ENCODE data around the gene CACNG5. TPM values are rescaled to one million over a fixed set of nuclear protein-coding genes. Genes with fewer than 3 reads are reported as not detected.

CACNG5 gene
- total RNA-seq, 5 donors from 2014 or later (not counting 1 experiment from before 2014, with no cell fraction given), result not detected

DNA sequence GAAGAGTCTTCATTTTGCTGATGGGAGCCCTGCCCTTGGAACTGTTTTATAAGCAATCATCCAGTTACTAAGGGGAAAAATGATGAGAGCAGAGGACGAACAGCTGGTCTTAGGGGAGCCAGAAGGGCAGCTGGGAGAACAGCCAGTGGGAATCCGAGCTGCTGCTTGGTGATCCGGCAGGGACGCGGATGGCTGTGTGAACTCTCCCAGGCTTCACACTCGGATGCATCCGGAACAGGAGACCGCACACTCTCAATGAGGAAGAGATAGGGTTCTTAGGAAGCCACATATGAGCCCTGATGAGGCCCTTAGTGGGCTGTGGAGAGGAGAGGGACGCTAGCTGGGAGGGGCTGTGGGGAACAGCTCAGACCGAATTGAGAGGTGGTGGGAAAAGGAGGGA, 5.0 kb upstream of the CACNG5 start:
- Mint-ChIP-seq H3K4me3 (no peak overlapping the region), H3K27me3 (peaks cover 49 to 65% of the 10 kb centered on the region in 2 donors), H3K36me3 (no peaks in the 10 kb centered on the region), H3K9me3 (peaks cover 0 to 3% (median 0%) of the 10 kb centered on the region in 3 donors), H3K4me1 (peaks cover 0 to 10% (median 2%) of the 10 kb centered on the region in 3 donors), H3K27ac (no peak overlapping the region)
- H3K4me3 ChIP-seq (ENCODE audit: control insufficient read depth in 1 of 2, extremely low read depth in 1 of 2, low read length in 1 of 2), result no peak overlapping the region
- ChIA-PET POLR2A (no interaction called here), CTCF (no interaction called here)
- H3K27ac ChIP-seq (ENCODE audit: low read length), result no peak overlapping the region
- no peaks in the 10 kb centered on the region for H3K36me3 ChIP-seq (ENCODE audit: control insufficient read depth in 2 of 2, extremely low read depth in 1 of 2, insufficient read depth in 1 of 2, low read length in 1 of 2)
- ATAC-seq (replicated peaks in 1 of 4), result no peak
- DNase-seq, result no peak
- H3K27me3 ChIP-seq (replicated peaks in 1 of 2; ENCODE audit: control insufficient read depth in 2 of 2, extremely low read depth in 1 of 2, insufficient read depth in 2 of 2, low read length in 1 of 2), result peaks cover 12 to 46% of the 10 kb centered on the region in 2 experiments
- peaks cover 0 to 2% of the 10 kb centered on the region in 2 experiments for H3K4me1 ChIP-seq (ENCODE audit: control insufficient read depth in 1 of 2, extremely low read depth in 1 of 2, insufficient read depth in 2 of 2, low read length in 2 of 2)
- H3K9me3 ChIP-seq, result no peaks in the 10 kb centered on the region
- WGBS (ENCODE audit: insufficient coverage), result 8% methylated on average over 8 of the region's 10 CpGs

DNA sequence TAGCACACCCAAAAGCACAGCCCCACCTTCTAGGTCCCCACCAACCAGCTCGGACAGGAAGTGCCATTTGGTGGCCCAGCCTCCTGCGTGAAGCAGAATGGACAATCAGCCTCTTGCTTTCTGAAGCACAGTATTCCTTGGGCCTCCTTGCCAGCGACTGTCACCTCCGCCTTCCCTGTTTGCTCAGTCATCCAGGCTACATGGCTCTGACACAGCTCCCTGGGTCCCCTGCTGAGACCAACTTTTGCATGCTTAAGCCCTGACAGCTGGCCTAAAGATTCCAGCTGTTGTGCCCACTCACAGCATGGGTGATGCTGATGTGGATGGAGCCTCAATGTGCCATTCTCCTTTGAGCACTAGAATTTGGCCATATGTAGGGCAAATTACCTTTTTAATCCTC, 4.5 kb upstream of the CACNG5 start:
- no peaks in the 10 kb centered on the region for H3K36me3 Mint-ChIP-seq
- H3K27me3 Mint-ChIP-seq, result peaks cover 49 to 65% of the 10 kb centered on the region in 2 donors
- POLR2A ChIA-PET, result no interaction called here
- H3K4me1 ChIP-seq (ENCODE audit: control insufficient read depth in 1 of 2, extremely low read depth in 1 of 2, insufficient read depth in 2 of 2, low read length in 2 of 2), result peaks cover 0 to 2% of the 10 kb centered on the region in 2 experiments
- no peaks in the 10 kb centered on the region for H3K9me3 ChIP-seq
- H3K4me3 ChIP-seq (ENCODE audit: control insufficient read depth in 1 of 2, extremely low read depth in 1 of 2, low read length in 1 of 2), result no peak overlapping the region
- H3K27me3 ChIP-seq (replicated peaks in 1 of 2; ENCODE audit: control insufficient read depth in 2 of 2, extremely low read depth in 1 of 2, insufficient read depth in 2 of 2, low read length in 1 of 2), result peaks cover 14 to 46% of the 10 kb centered on the region in 2 experiments
- no peak overlapping the region for H3K4me3 Mint-ChIP-seq
- DNase-seq (no peak), ATAC-seq (replicated peaks in 1 of 4) (no peak)
- H3K9me3 Mint-ChIP-seq, result peaks cover 0 to 3% (median 0%) of the 10 kb centered on the region in 3 donors
- no peak overlapping the region for H3K27ac ChIP-seq (ENCODE audit: low read length)
- H3K36me3 ChIP-seq (ENCODE audit: control insufficient read depth in 2 of 2, extremely low read depth in 1 of 2, insufficient read depth in 1 of 2, low read length in 1 of 2), result no peaks in the 10 kb centered on the region
- CTCF ChIA-PET, result no interaction called here
- WGBS (ENCODE audit: insufficient coverage), result 34% methylated on average over 4 of the region's 4 CpGs
- H3K4me1 Mint-ChIP-seq, result peaks cover 0 to 10% (median 2%) of the 10 kb centered on the region in 3 donors
- H3K27ac Mint-ChIP-seq, result no peak overlapping the region

DNA sequence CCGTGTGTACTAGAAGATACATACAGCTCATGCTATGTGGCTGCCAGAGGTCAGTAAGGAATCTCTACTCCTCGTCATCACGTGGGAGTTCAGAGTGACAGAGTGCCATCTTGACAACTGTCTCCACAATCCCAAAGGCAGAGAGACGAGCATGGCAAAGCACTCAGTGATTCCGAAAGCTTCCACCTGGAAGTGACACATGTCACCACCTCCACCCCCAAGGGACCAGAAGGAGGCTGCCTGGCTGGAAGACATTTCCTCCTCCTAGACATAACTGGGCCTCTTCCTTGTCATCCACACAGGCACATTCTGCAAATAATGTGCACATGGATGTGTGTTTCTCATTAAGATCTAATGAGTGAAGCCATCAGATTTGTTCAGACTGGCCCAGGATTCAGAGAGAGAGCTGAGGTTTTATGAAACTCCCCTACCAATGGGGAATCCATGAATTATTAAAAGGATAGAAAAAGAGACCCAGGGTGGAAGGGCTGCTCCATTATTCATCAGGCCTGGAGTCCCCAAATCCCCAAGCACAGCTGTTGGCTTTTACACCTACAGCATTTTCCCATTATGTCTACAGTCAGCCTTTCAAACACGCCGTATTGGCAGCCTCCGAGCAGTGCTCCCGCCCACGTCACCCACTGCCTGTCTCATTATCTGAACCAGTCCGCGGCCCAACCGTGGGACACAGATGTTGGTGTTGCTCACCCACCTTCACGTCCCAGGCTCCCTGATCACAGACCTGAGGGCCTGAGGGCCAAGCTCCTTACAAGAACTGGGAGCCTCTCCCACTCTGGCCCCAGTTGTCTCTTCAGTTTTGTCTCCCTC, 3.3 kb upstream of the CACNG5 start:
- CTCF ChIA-PET, result interaction anchor here in 1 of 2 donors (0.7 kb wide), 1 partner anchor 389 kb away, joined by 3 read pairs; no protein-coding TSS in a partner anchor
- DNase-seq, result no peak
- H3K27ac ChIP-seq (ENCODE audit: low read length), result no peak overlapping the region
- no peak for ATAC-seq (replicated peaks in 1 of 4)
- H3K4me1 Mint-ChIP-seq, result peaks cover 1 to 10% (median 4%) of the 10 kb centered on the region in 3 donors
- no peaks in the 10 kb centered on the region for H3K9me3 ChIP-seq
- H3K27ac Mint-ChIP-seq, result no peak overlapping the region
- no peak overlapping the region for H3K4me3 ChIP-seq (ENCODE audit: control insufficient read depth in 1 of 2, extremely low read depth in 1 of 2, low read length in 1 of 2)
- H3K27me3 ChIP-seq (replicated peaks in 1 of 2; ENCODE audit: control insufficient read depth in 2 of 2, extremely low read depth in 1 of 2, insufficient read depth in 2 of 2, low read length in 1 of 2), result peaks cover 14 to 58% of the 10 kb centered on the region in 2 experiments
- WGBS (ENCODE audit: insufficient coverage), result 82% methylated on average over 13 of the region's 14 CpGs
- no peaks in the 10 kb centered on the region for H3K36me3 ChIP-seq (ENCODE audit: control insufficient read depth in 2 of 2, extremely low read depth in 1 of 2, insufficient read depth in 1 of 2, low read length in 1 of 2)
- peaks cover 0 to 2% of the 10 kb centered on the region in 2 experiments for H3K4me1 ChIP-seq (ENCODE audit: control insufficient read depth in 1 of 2, extremely low read depth in 1 of 2, insufficient read depth in 2 of 2, low read length in 2 of 2)
- no peaks in the 10 kb centered on the region for H3K36me3 Mint-ChIP-seq
- H3K27me3 Mint-ChIP-seq, result peaks cover 55 to 77% of the 10 kb centered on the region in 2 donors
- peaks cover 0 to 3% (median 0%) of the 10 kb centered on the region in 3 donors for H3K9me3 Mint-ChIP-seq
- no peak overlapping the region for H3K4me3 Mint-ChIP-seq
- POLR2A ChIA-PET, result no interaction called here

GRCh38 chr17:66833201-66833600, 1.7 kb upstream of the CACNG5 start:
- H3K4me1 Mint-ChIP-seq, result peaks cover 1 to 10% (median 4%) of the 10 kb centered on the region in 3 donors
- no peak overlapping the region for H3K4me3 ChIP-seq (ENCODE audit: control insufficient read depth in 1 of 2, extremely low read depth in 1 of 2, low read length in 1 of 2)
- H3K27me3 Mint-ChIP-seq, result peaks cover 56 to 76% of the 10 kb centered on the region in 2 donors
- H3K27ac ChIP-seq (ENCODE audit: low read length), result no peak overlapping the region
- H3K27me3 ChIP-seq (replicated peaks in 1 of 2; ENCODE audit: control insufficient read depth in 2 of 2, extremely low read depth in 1 of 2, insufficient read depth in 2 of 2, low read length in 1 of 2), result peaks cover 14 to 60% of the 10 kb centered on the region in 2 experiments
- ChIA-PET CTCF (no interaction called here), POLR2A (no interaction called here)
- H3K36me3 ChIP-seq (ENCODE audit: control insufficient read depth in 2 of 2, extremely low read depth in 1 of 2, insufficient read depth in 1 of 2, low read length in 1 of 2), result no peaks in the 10 kb centered on the region
- no peak for DNase-seq
- no peak overlapping the region for H3K4me3 Mint-ChIP-seq
- peaks cover 0 to 2% of the 10 kb centered on the region in 2 experiments for H3K4me1 ChIP-seq (ENCODE audit: control insufficient read depth in 1 of 2, extremely low read depth in 1 of 2, insufficient read depth in 2 of 2, low read length in 2 of 2)
- ATAC-seq (replicated peaks in 1 of 4), result no peak
- H3K9me3 ChIP-seq, result no peaks in the 10 kb centered on the region
- no peaks in the 10 kb centered on the region for H3K36me3 Mint-ChIP-seq
- WGBS (ENCODE audit: insufficient coverage), result 93% methylated on average over 3 of the region's 4 CpGs
- H3K27ac Mint-ChIP-seq, result no peak overlapping the region
- peaks cover 0 to 3% (median 0%) of the 10 kb centered on the region in 3 donors for H3K9me3 Mint-ChIP-seq

- CTCF ChIA-PET, result no interaction called here
- Mint-ChIP-seq H3K27me3 (peaks cover 51 to 68% of the 10 kb centered on the region in 2 donors), H3K4me3 (no peak overlapping the region), H3K36me3 (no peaks in the 10 kb centered on the region), H3K9me3 (no peaks in the 10 kb centered on the region), H3K27ac (no peak overlapping the region), H3K4me1 (peaks cover 1 to 6% (median 2%) of the 10 kb centered on the region in 3 donors)
- ATAC-seq (replicated peaks in 1 of 4) (no peak), DNase-seq (no peak)
- peaks cover 0 to 2% of the 10 kb centered on the region in 2 experiments for H3K4me1 ChIP-seq (ENCODE audit: control insufficient read depth in 1 of 2, extremely low read depth in 1 of 2, insufficient read depth in 2 of 2, low read length in 2 of 2)
- H3K36me3 ChIP-seq (ENCODE audit: control insufficient read depth in 2 of 2, extremely low read depth in 1 of 2, insufficient read depth in 1 of 2, low read length in 1 of 2), result no peaks in the 10 kb centered on the region
- H3K4me3 ChIP-seq (ENCODE audit: control insufficient read depth in 1 of 2, extremely low read depth in 1 of 2, low read length in 1 of 2), result no peak overlapping the region
- no peak overlapping the region for H3K27ac ChIP-seq (ENCODE audit: low read length)
- POLR2A ChIA-PET, result no interaction called here
- H3K27me3 ChIP-seq (replicated peaks in 1 of 2; ENCODE audit: control insufficient read depth in 2 of 2, extremely low read depth in 1 of 2, insufficient read depth in 2 of 2, low read length in 1 of 2), result peaks cover 14 to 55% of the 10 kb centered on the region in 2 experiments
- 30% methylated on average over 6 of the region's 7 CpGs for WGBS (ENCODE audit: insufficient coverage)
- H3K9me3 ChIP-seq, result no peaks in the 10 kb centered on the region
These were observed 445 bp upstream of the CACNG5 start for GRCh38 chr17:66834426-66834918.

DNA sequence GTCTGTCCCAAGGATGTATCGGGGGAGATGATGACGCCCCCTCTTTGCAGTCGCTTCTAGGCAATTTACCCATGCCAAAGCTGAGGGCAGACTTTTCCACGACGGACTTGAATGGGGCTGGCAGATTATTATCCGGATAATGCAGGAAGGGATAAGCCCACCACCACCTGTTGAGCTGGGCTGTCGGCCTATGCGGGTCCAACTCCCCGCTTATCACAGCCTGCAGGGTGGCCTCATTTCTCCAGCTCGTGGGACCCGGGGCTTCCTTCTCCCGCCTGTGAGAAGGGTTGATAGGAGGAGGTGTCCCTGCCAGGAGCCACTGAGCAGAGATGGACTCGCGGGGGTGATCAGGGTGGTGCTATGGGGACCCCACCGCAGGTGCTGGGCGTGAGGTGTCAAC, 559 bp downstream of the CACNG5 start:
- no peak overlapping the region for H3K27ac Mint-ChIP-seq
- WGBS (ENCODE audit: insufficient coverage), result 34% methylated on average over 6 of the region's 16 CpGs
- no peak for ATAC-seq (replicated peaks in 1 of 4)
- H3K27me3 ChIP-seq (replicated peaks in 1 of 2; ENCODE audit: control insufficient read depth in 2 of 2, extremely low read depth in 1 of 2, insufficient read depth in 2 of 2, low read length in 1 of 2), result peaks cover 9 to 53% of the 10 kb centered on the region in 2 experiments
- H3K4me1 Mint-ChIP-seq, result peaks cover 0 to 2% (median 1%) of the 10 kb centered on the region in 3 donors
- DNase-seq, result no peak
- H3K27me3 Mint-ChIP-seq, result peaks cover 46 to 58% of the 10 kb centered on the region in 2 donors
- H3K9me3 Mint-ChIP-seq, result no peaks in the 10 kb centered on the region
- H3K36me3 ChIP-seq (ENCODE audit: control insufficient read depth in 2 of 2, extremely low read depth in 1 of 2, insufficient read depth in 1 of 2, low read length in 1 of 2), result no peaks in the 10 kb centered on the region
- no peak overlapping the region for H3K4me3 Mint-ChIP-seq
- no peak overlapping the region for H3K4me3 ChIP-seq (ENCODE audit: control insufficient read depth in 1 of 2, extremely low read depth in 1 of 2, low read length in 1 of 2)
- H3K27ac ChIP-seq (ENCODE audit: low read length), result no peak overlapping the region
- no peaks in the 10 kb centered on the region for H3K9me3 ChIP-seq
- POLR2A ChIA-PET, result no interaction called here
- H3K4me1 ChIP-seq (ENCODE audit: control insufficient read depth in 1 of 2, extremely low read depth in 1 of 2, insufficient read depth in 2 of 2, low read length in 2 of 2), result peaks cover 0 to 2% of the 10 kb centered on the region in 2 experiments
- H3K36me3 Mint-ChIP-seq, result no peaks in the 10 kb centered on the region
- CTCF ChIA-PET, result no interaction called here
